ENCODE data around the gene BCAP31. TPM values are rescaled to one million over a fixed set of nuclear protein-coding genes. Genes with fewer than 3 reads are reported as not detected.

Gene BCAP31
- total and polyA plus RNA-seq, 2 donors (not counting 1 experiment from before 2014, with no cell fraction given) = 94.0 to 133 TPM

DNA sequence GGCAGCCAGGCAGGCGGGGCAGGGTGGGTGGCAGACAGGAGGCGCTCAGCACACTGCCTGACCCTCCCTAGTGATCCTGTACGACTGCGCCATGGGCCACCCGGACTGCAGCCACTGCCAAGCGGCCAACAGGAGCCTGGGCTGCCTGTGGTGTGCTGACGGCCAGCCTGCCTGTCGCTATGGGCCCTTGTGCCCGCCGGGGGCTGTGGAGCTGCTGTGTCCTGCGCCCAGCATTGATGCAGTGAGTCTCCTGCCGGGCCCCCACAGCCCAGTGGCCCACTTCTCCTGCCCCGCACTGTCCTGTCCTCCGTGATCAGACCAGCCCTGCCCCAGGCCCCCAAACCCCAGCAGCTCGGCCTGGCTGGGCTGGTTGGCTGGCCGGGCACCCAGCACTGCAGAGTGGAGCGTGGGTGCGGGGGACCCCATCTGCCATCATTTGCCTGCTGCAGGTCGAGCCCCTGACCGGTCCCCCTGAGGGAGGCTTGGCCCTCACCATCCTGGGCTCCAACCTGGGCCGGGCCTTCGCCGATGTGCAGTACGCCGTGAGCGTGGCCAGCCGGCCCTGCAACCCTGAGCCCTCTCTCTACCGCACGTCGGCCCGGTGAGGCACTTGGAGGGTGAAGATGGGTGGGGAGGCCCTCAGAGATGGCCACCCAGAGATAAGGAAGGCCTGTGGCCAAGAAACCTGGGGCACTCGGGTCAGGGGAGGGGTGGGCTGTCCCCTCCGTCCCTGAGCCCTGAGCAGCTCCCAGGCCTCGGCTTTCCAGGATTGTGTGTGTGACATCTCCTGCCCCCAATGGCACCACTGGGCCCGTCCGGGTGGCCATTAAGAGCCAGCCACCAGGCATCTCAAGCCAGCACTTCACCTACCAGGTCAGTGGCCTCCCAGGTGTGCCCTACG lies 47.5 kb upstream of the BCAP31 start:
- H3K4me2 ChIP-seq (ENCODE audit: extremely low read depth, insufficient read depth, low read length) = no peak overlapping the region
- H3K27ac ChIP-seq (ENCODE audit: insufficient read depth, low read length) = no peak overlapping the region
- H3K9ac ChIP-seq (ENCODE audit: insufficient read depth, low read length) = no peak overlapping the region
- no peak for DNase-seq (ENCODE audit: low read depth in 2 of 2)
- TF ChIP-seq EZH2 (IDR thresholded peaks at IDR 0.05; ENCODE audit: low read length, missing control alignments) = no peak
- no peak for TF ChIP-seq CTCF (conservative IDR thresholded peaks at IDR 0.05 in 1 of 2, IDR thresholded peaks at IDR 0.05 in 1 of 2; ENCODE audit: low read depth in 1 of 2, low read length in 2 of 2)
- no peaks in the 10 kb centered on the region for H3K36me3 ChIP-seq (ENCODE audit: control insufficient read depth, insufficient read depth, low read length)
- H2AFZ ChIP-seq (ENCODE audit: low read length) = no peak overlapping the region
- no peak overlapping the region for H3K4me3 ChIP-seq (replicated peaks in 1 of 4; ENCODE audit: control extremely low read depth in 1 of 4, insufficient read depth in 1 of 4, low read depth in 3 of 4, low read length in 4 of 4)
- H3K9me3 ChIP-seq (ENCODE audit: control insufficient read depth, insufficient read depth, low read depth, low read length) = no peaks in the 10 kb centered on the region
- no peaks in the 10 kb centered on the region for H4K20me1 ChIP-seq (ENCODE audit: control insufficient read depth, extremely low read depth, insufficient read depth, low read length)
- H3K79me2 ChIP-seq (ENCODE audit: control insufficient read depth, insufficient read depth, low read length) = no peaks in the 10 kb centered on the region
- no peaks in the 10 kb centered on the region for H3K27me3 ChIP-seq (ENCODE audit: control insufficient read depth, insufficient read depth, low read length)
- peaks cover 2% of the 10 kb centered on the region for H3K4me1 ChIP-seq (ENCODE audit: control insufficient read depth, extremely low read depth, insufficient read depth, low read length)

DNA sequence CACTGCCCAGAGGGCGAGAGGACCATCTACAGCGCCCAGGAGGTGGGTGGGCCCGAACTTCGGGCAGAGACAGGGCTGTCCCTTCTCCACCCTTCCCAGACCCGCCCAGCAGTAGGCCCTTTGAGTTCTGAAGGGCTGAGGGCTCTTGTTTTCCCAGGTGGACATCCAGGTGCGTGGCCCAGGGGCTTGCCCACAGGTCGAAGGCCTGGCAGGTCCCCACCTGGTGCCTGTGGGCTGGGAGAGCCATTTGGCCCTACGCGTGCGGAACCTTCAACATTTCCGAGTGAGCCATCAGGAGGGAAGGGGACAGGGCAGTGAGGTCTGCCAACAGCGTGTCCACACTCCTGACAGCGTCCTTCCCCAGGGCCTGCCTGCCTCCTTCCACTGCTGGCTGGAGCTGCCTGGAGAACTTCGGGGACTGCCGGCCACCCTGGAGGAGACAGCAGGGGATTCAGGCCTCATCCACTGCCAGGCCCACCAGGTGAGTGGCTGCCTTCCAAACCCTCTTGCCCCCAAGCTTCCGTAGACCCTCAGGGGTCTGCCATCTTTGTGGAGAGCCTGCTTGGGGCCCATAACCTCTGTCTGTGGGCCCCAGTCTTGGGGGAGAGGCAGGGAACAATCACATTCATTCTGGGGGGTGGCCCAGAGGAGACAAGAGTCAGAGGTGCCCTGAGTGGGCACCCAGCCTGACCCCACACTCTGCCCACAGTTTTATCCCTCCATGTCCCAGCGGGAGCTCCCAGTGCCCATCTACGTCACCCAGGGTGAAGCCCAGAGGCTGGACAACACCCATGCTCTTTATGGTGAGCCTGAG lies 46.6 kb upstream of the BCAP31 start:
- Histone ChIP-seq H3K27ac (ENCODE audit: insufficient read depth, low read length) (no peak overlapping the region), H3K9ac (ENCODE audit: insufficient read depth, low read length) (no peak overlapping the region), H3K36me3 (ENCODE audit: control insufficient read depth, insufficient read depth, low read length) (no peaks in the 10 kb centered on the region), H3K4me3 (replicated peaks in 1 of 4; ENCODE audit: control extremely low read depth in 1 of 4, insufficient read depth in 1 of 4, low read depth in 3 of 4, low read length in 4 of 4) (no peak overlapping the region), H3K4me1 (ENCODE audit: control insufficient read depth, extremely low read depth, insufficient read depth, low read length) (peaks cover 3% of the 10 kb centered on the region), H3K79me2 (ENCODE audit: control insufficient read depth, insufficient read depth, low read length) (no peaks in the 10 kb centered on the region), H3K4me2 (ENCODE audit: extremely low read depth, insufficient read depth, low read length) (no peak overlapping the region), H3K9me3 (ENCODE audit: control insufficient read depth, insufficient read depth, low read depth, low read length) (no peaks in the 10 kb centered on the region), H2AFZ (ENCODE audit: low read length) (no peak overlapping the region), H4K20me1 (ENCODE audit: control insufficient read depth, extremely low read depth, insufficient read depth, low read length) (no peaks in the 10 kb centered on the region), H3K27me3 (ENCODE audit: control insufficient read depth, insufficient read depth, low read length) (no peaks in the 10 kb centered on the region)
- DNase-seq (ENCODE audit: low read depth in 2 of 2) = no peak
- TF ChIP-seq CTCF (conservative IDR thresholded peaks at IDR 0.05 in 1 of 2, IDR thresholded peaks at IDR 0.05 in 1 of 2; ENCODE audit: low read depth in 1 of 2, low read length in 2 of 2) (no peak), EZH2 (IDR thresholded peaks at IDR 0.05; ENCODE audit: low read length, missing control alignments) (no peak)
